BE2C (cell line): ENCODE data around the gene BICDL1.

Experiments used
- DNase-seq: peaks from one replicate; pipeline ENCODE4 v3.0.0-alpha.2; 2020
- H3K27me3 ChIP-seq: fragments of 250-450 bp; sonication (Bioruptor Pico); 2 replicates; pipeline ENCODE4 v1.5.1; 2020; ENCODE audit warnings: mild to moderate bottlenecking
- H3K36me3 ChIP-seq: fragments of 250-450 bp; sonication (Bioruptor Pico); 2 replicates; pipeline ENCODE4 v1.5.1; 2020; ENCODE audit warnings: mild to moderate bottlenecking
- H3K4me1 ChIP-seq: fragments of 250-450 bp; sonication (Bioruptor Pico); 2 replicates; pipeline ENCODE4 v1.5.1; 2020
- H3K4me3 ChIP-seq: 2 replicates; pipeline ENCODE4 v1.5.1; 2011; ENCODE audit warnings: low read depth, low read length
- H3K9me3 ChIP-seq: fragments of 250-450 bp; sonication (Bioruptor Pico); 2 replicates; pipeline ENCODE4 v1.5.1; 2020
- TF ChIP-seq, protein P1 (sequence below): IDR thresholded peaks from 2 replicates; pipeline ENCODE4 v1.5.1; 2012; ENCODE audit warnings: mild to moderate bottlenecking, low read depth, low read length

Gene BICDL1

DNA sequence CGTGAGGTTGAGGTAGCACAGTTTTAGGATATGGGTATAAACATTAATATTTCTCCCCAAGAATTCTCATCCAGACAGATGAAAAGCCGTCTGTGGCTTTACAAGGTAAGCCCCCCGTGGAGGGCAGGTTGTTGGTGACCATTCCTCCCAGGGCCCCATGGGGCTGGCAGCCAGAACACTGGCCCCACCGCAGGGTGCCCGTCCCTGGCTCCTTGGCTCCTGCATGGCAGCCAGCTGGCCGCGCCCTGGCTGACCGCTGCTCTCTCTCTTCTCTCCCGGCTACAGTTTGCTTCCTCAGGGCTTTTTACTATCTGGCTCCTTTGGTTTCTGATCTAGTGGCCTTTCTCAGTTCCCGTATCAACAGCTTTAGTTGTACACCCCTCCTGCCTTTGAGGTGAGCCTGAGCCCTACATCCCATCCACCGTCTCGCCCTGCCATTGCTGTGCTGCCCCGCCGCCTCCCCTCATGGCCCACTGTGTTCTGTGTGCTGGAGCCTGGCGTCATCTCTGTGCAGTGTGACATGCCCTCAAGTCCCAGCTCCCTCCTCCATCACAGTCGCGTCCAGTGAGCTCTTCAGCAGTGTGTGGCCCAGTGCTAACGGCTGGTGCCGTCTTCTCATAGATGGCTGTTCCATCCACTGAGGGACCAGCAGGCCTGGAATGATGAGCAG is 101.7 kb downstream of the BICDL1 start:
- peaks cover 10% of the 10 kb centered on the region for H3K36me3 ChIP-seq
- no peaks in the 10 kb centered on the region for H3K9me3 ChIP-seq
- H3K4me3 ChIP-seq: no peak overlapping the region
- TF ChIP-seq, protein P1, sequence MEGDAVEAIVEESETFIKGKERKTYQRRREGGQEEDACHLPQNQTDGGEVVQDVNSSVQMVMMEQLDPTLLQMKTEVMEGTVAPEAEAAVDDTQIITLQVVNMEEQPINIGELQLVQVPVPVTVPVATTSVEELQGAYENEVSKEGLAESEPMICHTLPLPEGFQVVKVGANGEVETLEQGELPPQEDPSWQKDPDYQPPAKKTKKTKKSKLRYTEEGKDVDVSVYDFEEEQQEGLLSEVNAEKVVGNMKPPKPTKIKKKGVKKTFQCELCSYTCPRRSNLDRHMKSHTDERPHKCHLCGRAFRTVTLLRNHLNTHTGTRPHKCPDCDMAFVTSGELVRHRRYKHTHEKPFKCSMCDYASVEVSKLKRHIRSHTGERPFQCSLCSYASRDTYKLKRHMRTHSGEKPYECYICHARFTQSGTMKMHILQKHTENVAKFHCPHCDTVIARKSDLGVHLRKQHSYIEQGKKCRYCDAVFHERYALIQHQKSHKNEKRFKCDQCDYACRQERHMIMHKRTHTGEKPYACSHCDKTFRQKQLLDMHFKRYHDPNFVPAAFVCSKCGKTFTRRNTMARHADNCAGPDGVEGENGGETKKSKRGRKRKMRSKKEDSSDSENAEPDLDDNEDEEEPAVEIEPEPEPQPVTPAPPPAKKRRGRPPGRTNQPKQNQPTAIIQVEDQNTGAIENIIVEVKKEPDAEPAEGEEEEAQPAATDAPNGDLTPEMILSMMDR: no peak
- H3K27me3 ChIP-seq: no peaks in the 10 kb centered on the region
- H3K4me1 ChIP-seq: peaks cover 25% of the 10 kb centered on the region
- DNase-seq: no peak

DNA sequence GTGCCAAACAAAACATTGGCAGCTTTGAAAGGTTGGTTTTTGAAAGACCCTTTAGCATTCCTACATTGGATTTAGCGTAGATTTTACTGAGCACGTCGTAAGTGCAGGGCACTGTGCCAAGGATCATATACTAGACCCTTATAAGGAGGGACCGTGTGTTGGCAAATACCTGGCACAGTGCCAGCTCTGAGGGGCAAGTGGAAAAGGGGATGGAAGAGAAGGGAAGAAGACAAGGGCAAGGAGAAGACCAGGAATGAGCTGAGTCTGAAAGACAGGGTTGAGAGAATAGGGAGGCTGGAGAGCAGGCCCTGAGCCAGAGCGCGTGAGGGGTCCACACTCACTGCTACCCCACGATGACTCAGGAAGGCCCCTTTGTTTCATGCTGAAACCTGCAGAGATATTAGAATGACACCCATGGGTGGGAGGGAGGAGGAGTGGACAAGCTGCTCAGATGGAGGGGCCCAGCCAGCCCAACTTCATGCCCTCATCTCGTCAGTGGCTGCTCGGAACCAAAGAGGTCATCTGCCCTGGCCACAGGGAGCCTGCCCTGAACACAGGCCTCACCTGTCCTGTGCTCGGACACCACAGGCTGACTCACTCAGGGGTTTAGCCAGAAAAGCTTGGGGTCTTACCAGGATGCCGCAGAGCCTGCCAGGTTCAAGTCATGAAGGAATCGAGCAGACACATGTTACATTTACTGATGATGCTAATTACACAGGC is 102.5 kb downstream of the BICDL1 start:
- peaks cover 17% of the 10 kb centered on the region for H3K36me3 ChIP-seq
- no peak for DNase-seq
- H3K4me3 ChIP-seq: no peak overlapping the region
- TF ChIP-seq, protein P1: no peak
- peaks cover 27% of the 10 kb centered on the region for H3K4me1 ChIP-seq
- no peaks in the 10 kb centered on the region for H3K27me3 ChIP-seq
- H3K9me3 ChIP-seq: no peaks in the 10 kb centered on the region

- TF ChIP-seq, protein P1: no peak
- Histone ChIP-seq H3K4me3 (no peak overlapping the region), H3K4me1 (peaks cover 27% of the 10 kb centered on the region), H3K27me3 (no peaks in the 10 kb centered on the region), H3K36me3 (peaks cover 25% of the 10 kb centered on the region), H3K9me3 (no peaks in the 10 kb centered on the region)
- no peak for DNase-seq
Observed at GRCh38 chr12:120092551-120093335, 103.7 kb downstream of the BICDL1 start.

DNA sequence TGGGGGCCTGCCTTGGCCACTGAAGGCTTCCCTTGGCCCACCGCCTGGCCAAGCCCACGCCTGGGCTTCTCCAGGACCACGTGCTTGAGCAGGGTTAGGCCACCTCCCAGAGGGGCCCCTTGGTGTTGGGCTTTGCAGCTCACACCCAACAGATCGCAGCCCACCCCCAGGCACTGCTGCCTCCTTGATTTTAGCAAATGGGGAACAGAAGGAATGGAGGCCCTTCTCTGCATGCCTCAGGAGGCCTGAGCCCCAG is 104.2 kb downstream of the BICDL1 start:
- TF ChIP-seq, protein P1: no peak
- H3K36me3 ChIP-seq: peaks cover 29% of the 10 kb centered on the region
- H3K27me3 ChIP-seq: no peaks in the 10 kb centered on the region
- no peak for DNase-seq
- H3K4me3 ChIP-seq: no peak overlapping the region
- H3K9me3 ChIP-seq: no peaks in the 10 kb centered on the region
- H3K4me1 ChIP-seq: peaks cover 27% of the 10 kb centered on the region

DNA sequence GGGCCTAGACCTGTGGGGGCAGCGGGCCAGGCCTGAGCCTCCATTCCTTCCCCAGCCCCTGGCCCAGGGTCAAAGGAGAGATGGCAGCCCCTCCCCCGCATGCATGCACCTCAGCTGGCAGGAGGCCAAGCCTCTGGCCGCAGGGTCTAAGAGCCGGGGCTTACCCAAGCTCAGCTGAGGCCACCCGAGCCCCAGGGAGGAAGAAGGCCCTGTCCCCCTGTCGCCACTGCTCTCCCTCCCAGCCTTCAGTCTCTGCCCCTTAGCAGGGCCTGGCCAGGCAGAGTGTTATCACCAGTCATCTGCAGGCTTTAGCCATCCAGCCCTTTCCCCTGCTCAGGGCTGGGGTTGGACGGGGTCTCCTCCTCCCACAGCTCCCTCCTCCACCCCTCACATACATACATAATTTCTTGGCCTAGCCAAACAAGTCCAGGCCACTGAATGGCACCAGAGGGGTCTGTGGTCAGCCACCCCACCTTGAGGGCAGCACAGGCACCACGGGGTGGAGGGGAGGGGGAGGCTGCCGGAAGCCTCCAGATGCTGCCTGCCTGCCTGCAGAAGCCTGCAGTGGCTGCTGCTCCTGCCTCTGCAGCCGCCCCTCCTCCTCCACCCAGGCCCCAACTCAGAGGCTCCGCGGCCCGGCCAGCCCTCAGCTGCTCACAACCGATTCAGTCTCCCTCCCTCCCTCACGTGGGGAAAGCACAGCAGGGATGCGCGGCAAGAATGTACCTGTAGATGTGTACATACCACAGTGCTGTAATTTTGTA is 104.7 kb downstream of the BICDL1 start:
- Histone ChIP-seq H3K9me3 (no peaks in the 10 kb centered on the region), H3K4me1 (peaks cover 27% of the 10 kb centered on the region), H3K27me3 (no peaks in the 10 kb centered on the region), H3K4me3 (0 out of 2 replicates have a peak overlapping the region, but pooled peaks have one; percentile 5), H3K36me3 (peaks cover 34% of the 10 kb centered on the region)
- peak; percentile 92 for DNase-seq
- TF ChIP-seq, protein P1: no peak
